Ishikawa (cell line): ENCODE data around the gene RREB1.

Experiments
- CEBPB ChIP-seq: IDR thresholded peaks from 2 replicates; pipeline ENCODE4 v1.6.1; 2012
- CREB1 ChIP-seq: IDR thresholded peaks from 2 replicates; pipeline ENCODE4 v1.6.1; 2012; ENCODE audit warnings: low read depth
- EGR1 ChIP-seq: IDR thresholded peaks from 2 replicates; pipeline ENCODE4 v1.6.1; 2012
- EP300 ChIP-seq: IDR thresholded peaks from 2 replicates; pipeline ENCODE4 v1.6.1; 2012; ENCODE audit warnings: borderline replicate concordance
- FOXM1 ChIP-seq: IDR thresholded peaks from 2 replicates; pipeline ENCODE4 v1.6.1; 2012; ENCODE audit warnings: low read depth, borderline replicate concordance
- NFIC ChIP-seq: IDR thresholded peaks from 2 replicates; pipeline ENCODE4 v1.6.1; 2012
- RAD21 ChIP-seq: IDR thresholded peaks from 2 replicates; pipeline ENCODE4 v1.6.1; 2012; ENCODE audit warnings: low read depth
- TAF1 ChIP-seq: IDR thresholded peaks from 2 replicates; pipeline ENCODE4 v1.6.1; 2012; ENCODE audit warnings: low read depth, mild to moderate bottlenecking
- TCF12 ChIP-seq: IDR thresholded peaks from 2 replicates; pipeline ENCODE4 v1.6.1; 2012; ENCODE audit warnings: low read depth
- TEAD4 ChIP-seq: IDR thresholded peaks from 2 replicates; pipeline ENCODE4 v1.6.1; 2012
- YY1 ChIP-seq: IDR thresholded peaks from 2 replicates; pipeline ENCODE4 v1.6.1; 2012; ENCODE audit warnings: low read depth
- ZBTB7A ChIP-seq: IDR thresholded peaks from 2 replicates; pipeline ENCODE4 v1.6.1; 2012; ENCODE audit warnings: low read depth
- TF ChIP-seq, protein P1 (sequence below): IDR thresholded peaks from 2 replicates; pipeline ENCODE4 v1.6.1; 2012
- TF ChIP-seq, protein P2 (sequence below): IDR thresholded peaks from 2 replicates; pipeline ENCODE4 v1.6.1; 2012
- TF ChIP-seq, protein P3 (sequence below): IDR thresholded peaks from 2 replicates; pipeline ENCODE4 v1.6.1; 2012; ENCODE audit warnings: low read depth, mild to moderate bottlenecking

Gene RREB1

DNA sequence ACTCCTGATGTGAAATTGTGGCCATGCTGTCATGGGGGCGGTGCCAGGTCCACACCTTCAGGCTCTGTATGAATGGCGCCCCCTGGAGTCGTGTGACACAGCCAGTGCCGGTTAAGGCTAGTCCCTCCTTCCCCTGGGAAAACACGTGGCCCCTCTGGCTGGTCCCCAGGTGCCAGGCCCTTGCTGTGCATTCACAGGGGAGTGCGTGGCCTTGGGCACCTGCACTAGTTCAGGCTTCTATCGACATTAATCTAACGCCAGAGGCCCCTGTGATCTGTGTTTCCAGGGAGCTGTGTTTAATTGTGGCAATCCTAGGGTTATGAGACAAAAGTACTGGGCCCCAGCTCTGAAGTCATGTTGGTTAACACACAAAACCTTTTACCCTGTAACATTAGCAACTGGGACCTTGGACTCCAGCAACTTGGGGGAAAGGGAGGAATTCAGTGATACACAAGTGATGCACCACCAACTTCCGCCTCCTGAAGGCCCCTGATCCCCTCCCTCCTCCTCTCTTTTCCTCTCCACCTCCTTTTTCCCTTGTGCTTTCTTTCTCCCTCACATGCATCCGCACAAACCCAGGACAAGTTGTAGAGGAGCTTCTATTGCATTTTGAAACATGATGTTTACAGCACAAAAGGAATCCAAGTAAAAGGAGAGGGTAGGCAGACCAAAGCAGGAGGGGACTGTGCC lies 131.3 kb downstream of the RREB1 start:
- TF ChIP-seq EP300 (0 out of 2 replicates have a peak, but pooled peaks have one; percentile 28), TEAD4 (no peak), FOXM1 (no peak), ZBTB7A (no peak), EGR1 (no peak), CEBPB (no peak), TAF1 (no peak), NFIC (0 out of 2 replicates have a peak, but pooled peaks have one; percentile 5), RAD21 (peak; percentile 84), YY1 (peak; percentile 53; the same call in 1 of the 2 replicates), TCF12 (peak; percentile 46; the same call in 1 of the 2 replicates)
- TF ChIP-seq, protein P1, sequence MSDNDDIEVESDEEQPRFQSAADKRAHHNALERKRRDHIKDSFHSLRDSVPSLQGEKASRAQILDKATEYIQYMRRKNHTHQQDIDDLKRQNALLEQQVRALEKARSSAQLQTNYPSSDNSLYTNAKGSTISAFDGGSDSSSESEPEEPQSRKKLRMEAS, result peak; percentile 96
- TF ChIP-seq, protein P2, sequence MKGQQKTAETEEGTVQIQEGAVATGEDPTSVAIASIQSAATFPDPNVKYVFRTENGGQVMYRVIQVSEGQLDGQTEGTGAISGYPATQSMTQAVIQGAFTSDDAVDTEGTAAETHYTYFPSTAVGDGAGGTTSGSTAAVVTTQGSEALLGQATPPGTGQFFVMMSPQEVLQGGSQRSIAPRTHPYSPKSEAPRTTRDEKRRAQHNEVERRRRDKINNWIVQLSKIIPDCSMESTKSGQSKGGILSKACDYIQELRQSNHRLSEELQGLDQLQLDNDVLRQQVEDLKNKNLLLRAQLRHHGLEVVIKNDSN, result peak; percentile 87

DNA sequence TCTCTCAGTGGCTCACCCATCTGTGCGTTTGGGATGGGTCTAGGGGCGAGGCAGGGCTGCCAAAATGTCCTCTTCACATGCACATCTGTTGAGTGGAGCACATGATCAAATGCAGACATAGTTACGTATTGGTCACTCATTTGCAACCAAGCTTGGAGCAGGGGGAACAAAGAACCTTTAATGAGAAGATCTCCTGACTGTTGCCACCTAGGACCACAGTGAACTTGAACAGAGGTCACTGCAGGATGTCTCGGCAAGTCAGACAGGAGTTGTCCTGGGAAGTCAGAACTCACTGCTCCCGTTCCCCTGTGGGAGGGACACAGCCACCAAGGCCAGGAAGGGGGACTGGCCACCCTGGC lies 131.8 kb downstream of the RREB1 start:
- no peak for TF ChIP-seq YY1
- no peak for TF ChIP-seq CEBPB
- TF ChIP-seq TEAD4, result no peak
- no peak for TF ChIP-seq EP300
- TF ChIP-seq EGR1, result no peak
- no peak for TF ChIP-seq FOXM1
- TF ChIP-seq, protein P2, result no peak
- no peak for TF ChIP-seq ZBTB7A
- TF ChIP-seq RAD21, result no peak
- no peak for TF ChIP-seq CREB1

DNA sequence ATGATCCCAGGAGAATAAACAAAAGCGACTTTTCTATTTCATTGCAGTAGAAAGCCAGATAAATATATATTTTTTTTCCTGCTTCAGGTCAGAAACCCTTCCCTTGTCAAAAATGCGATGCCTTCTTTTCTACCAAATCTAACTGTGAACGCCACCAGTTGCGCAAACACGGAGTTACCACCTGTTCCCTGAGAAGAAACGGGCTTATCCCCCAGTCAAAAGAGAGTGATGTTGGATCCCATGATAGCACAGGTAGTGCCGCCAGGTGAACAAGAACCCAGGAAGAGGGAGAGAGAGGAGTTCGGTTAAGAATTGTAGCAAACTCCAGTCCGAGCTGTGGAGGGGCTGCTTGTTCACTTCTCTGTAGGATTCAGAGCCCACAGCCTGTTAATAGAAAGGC lies 132.6 kb downstream of the RREB1 start:
- TF ChIP-seq EGR1 (no peak), TAF1 (no peak), CREB1 (no peak), NFIC (no peak), RAD21 (no peak), YY1 (no peak), TCF12 (no peak), FOXM1 (no peak), ZBTB7A (no peak), TEAD4 (no peak), EP300 (no peak), CEBPB (no peak)
- TF ChIP-seq, protein P2, result no peak
- TF ChIP-seq, protein P3, sequence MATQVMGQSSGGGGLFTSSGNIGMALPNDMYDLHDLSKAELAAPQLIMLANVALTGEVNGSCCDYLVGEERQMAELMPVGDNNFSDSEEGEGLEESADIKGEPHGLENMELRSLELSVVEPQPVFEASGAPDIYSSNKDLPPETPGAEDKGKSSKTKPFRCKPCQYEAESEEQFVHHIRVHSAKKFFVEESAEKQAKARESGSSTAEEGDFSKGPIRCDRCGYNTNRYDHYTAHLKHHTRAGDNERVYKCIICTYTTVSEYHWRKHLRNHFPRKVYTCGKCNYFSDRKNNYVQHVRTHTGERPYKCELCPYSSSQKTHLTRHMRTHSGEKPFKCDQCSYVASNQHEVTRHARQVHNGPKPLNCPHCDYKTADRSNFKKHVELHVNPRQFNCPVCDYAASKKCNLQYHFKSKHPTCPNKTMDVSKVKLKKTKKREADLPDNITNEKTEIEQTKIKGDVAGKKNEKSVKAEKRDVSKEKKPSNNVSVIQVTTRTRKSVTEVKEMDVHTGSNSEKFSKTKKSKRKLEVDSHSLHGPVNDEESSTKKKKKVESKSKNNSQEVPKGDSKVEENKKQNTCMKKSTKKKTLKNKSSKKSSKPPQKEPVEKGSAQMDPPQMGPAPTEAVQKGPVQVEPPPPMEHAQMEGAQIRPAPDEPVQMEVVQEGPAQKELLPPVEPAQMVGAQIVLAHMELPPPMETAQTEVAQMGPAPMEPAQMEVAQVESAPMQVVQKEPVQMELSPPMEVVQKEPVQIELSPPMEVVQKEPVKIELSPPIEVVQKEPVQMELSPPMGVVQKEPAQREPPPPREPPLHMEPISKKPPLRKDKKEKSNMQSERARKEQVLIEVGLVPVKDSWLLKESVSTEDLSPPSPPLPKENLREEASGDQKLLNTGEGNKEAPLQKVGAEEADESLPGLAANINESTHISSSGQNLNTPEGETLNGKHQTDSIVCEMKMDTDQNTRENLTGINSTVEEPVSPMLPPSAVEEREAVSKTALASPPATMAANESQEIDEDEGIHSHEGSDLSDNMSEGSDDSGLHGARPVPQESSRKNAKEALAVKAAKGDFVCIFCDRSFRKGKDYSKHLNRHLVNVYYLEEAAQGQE, result no peak
- TF ChIP-seq, protein P1, result no peak

DNA sequence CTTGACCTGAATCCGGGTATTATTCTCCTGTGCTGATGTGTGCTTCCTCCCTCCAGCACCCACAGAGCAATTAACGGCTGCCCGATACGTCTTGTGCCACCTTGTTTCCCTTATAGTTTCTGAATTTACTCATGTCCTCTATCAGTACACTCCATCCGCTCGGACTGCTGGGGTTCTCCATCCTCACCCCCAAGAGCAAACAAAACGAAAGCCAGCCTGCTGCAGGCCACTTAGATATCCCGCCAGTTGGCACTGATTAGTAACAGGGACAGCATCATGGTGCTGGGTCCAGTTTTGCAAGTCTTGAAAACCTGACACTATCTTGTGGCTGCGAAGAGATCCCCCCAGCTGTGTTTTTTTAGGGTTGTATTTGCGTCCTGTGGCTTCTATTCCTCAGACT lies 133.4 kb downstream of the RREB1 start:
- TF ChIP-seq, protein P2, result no peak

DNA sequence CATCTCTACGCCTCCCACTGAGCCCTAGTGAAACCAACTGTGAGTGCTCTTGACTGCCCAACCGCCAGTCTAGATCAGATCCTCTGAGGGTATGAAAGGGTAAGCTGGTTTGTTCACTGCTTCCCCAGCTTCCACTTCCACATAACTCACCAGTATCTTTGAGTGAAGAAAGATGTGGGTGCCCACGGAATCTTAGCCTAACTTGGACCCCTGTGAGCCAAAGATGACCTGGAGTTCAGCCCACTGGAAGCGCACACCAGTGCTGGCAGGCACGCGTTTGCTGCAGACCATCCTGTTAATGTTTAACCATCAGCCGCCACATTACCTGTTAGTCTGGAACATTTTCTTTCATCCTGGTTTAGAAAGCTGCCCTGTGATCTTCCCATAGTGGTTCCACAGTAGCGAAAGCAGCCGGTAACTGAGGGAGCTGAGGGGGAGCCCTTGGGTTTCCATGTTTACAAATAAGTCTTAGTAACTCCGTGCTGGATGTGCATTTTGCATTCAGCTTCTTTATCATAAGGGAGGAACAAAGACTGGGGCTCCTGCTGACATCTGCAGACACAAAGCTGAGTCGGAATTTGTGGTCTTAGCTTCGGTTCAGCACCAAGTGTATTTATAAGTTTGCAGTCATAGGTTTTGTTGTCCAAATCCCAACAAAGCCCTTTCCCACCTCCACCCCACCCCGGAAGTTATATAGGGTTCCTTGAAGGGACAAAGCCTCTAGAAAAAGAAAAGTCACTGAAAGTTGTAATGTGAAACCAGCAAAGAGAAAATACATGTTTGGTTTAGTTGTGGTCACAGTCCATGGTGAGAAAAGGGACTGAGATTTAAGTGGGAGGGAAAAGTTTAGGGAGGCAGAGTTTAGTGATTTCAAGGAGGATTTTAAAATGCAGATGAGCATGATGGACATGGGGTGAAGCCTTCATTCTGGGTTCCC lies 134.2 kb downstream of the RREB1 start:
- TF ChIP-seq NFIC (no peak), EGR1 (no peak), CEBPB (no peak), RAD21 (no peak), ZBTB7A (no peak), CREB1 (no peak), YY1 (no peak), EP300 (no peak)
- TF ChIP-seq, protein P3, result no peak
- TF ChIP-seq, protein P2, result no peak
- TF ChIP-seq, protein P1, result no peak
